Osteocyte (in vitro differentiated cells): ENCODE measurements around the gene EIF6. TPM values are rescaled to one million over a fixed set of nuclear protein-coding genes. Genes with fewer than 3 reads are reported as not detected.

ENCODE experiments used
- DNase-seq: peaks from one replicate; pipeline ENCODE4 v3.0.0; 2021; ENCODE audit warnings: mixed read lengths; ENCODE audit not compliant: unreplicated experiment; ENCODE audit errors: extremely low spot score
- H3K27ac Mint-ChIP-seq: one replicate; pipeline ENCODE4 v1.8.0; 2021; ENCODE audit warnings: mild to moderate bottlenecking, mixed read lengths; ENCODE audit not compliant: unreplicated experiment
- H3K27me3 Mint-ChIP-seq: one replicate; pipeline ENCODE4 v1.8.0; 2021; ENCODE audit warnings: mixed read lengths; ENCODE audit not compliant: unreplicated experiment
- H3K36me3 Mint-ChIP-seq: one replicate; pipeline ENCODE4 v1.8.0; 2021; ENCODE audit warnings: mixed read lengths; ENCODE audit not compliant: unreplicated experiment
- H3K4me1 Mint-ChIP-seq: one replicate; pipeline ENCODE4 v1.8.0; 2021; ENCODE audit warnings: mixed read lengths; ENCODE audit not compliant: unreplicated experiment
- H3K4me3 Mint-ChIP-seq: one replicate; pipeline ENCODE4 v1.8.0; 2021; ENCODE audit warnings: mild to moderate bottlenecking, moderate library complexity, mixed read lengths; ENCODE audit not compliant: unreplicated experiment
- H3K9me3 Mint-ChIP-seq: one replicate; pipeline ENCODE4 v1.8.0; 2021; ENCODE audit warnings: mixed read lengths; ENCODE audit not compliant: unreplicated experiment
- CTCF ChIP-seq: fragments of 200-600 bp; sonication (generic); IDR thresholded peaks from 2 replicates; pipeline ENCODE4 v1.5.0; 2021; ENCODE audit warnings: antibody characterized with exemption, mild to moderate bottlenecking, moderate library complexity
- total RNA-seq: library from RNA; stranded (reverse); gene quantifications from 2 replicates; pipeline ENCODE4 v1.2.1, GENCODE V29; 2021

Gene EIF6
- total RNA-seq, 1 donor from 2014 or later: 131 TPM

GRCh38 chr20:35274172-35275092 is 10.1 kb downstream of the EIF6 start:
- Mint-ChIP-seq H3K4me1 (peaks cover 20% of the 10 kb centered on the region), H3K27ac (no peak overlapping the region), H3K4me3 (no peak overlapping the region), H3K27me3 (no peaks in the 10 kb centered on the region), H3K9me3 (no peaks in the 10 kb centered on the region), H3K36me3 (peaks cover 9% of the 10 kb centered on the region)
- TF ChIP-seq CTCF: no peak
- no peak for DNase-seq

GRCh38 chr20:35273449-35274171 is 11.0 kb downstream of the EIF6 start:
- peaks cover 5% of the 10 kb centered on the region for H3K36me3 Mint-ChIP-seq

GRCh38 chr20:35271904-35272303 is 12.7 kb downstream of the EIF6 start:
- Mint-ChIP-seq H3K36me3 (peaks cover 5% of the 10 kb centered on the region), H3K27me3 (no peaks in the 10 kb centered on the region), H3K9me3 (no peaks in the 10 kb centered on the region), H3K4me1 (peaks cover 8% of the 10 kb centered on the region), H3K4me3 (no peak overlapping the region), H3K27ac (no peak overlapping the region)
- TF ChIP-seq CTCF: no peak
- no peak for DNase-seq

More at GRCh38 chr20:35273449-35274171, 11.0 kb downstream of the EIF6 start:
- DNase-seq: no peak
- no peak overlapping the region for H3K4me3 Mint-ChIP-seq
- no peak overlapping the region for H3K27ac Mint-ChIP-seq
- no peaks in the 10 kb centered on the region for H3K27me3 Mint-ChIP-seq
- H3K4me1 Mint-ChIP-seq: peaks cover 19% of the 10 kb centered on the region
- H3K9me3 Mint-ChIP-seq: no peaks in the 10 kb centered on the region
- no peak for TF ChIP-seq CTCF

- H3K9me3 Mint-ChIP-seq: no peaks in the 10 kb centered on the region
- H3K36me3 Mint-ChIP-seq: peaks cover 10% of the 10 kb centered on the region
- no peak overlapping the region for H3K27ac Mint-ChIP-seq
- H3K4me1 Mint-ChIP-seq: peaks cover 3% of the 10 kb centered on the region
- DNase-seq: no peak
- H3K27me3 Mint-ChIP-seq: no peaks in the 10 kb centered on the region
- TF ChIP-seq CTCF: no peak
- no peak overlapping the region for H3K4me3 Mint-ChIP-seq
These were observed 13.3 kb downstream of the EIF6 start for GRCh38 chr20:35271073-35271882.
